ENCODE measurements around the gene RERG.

DNA sequence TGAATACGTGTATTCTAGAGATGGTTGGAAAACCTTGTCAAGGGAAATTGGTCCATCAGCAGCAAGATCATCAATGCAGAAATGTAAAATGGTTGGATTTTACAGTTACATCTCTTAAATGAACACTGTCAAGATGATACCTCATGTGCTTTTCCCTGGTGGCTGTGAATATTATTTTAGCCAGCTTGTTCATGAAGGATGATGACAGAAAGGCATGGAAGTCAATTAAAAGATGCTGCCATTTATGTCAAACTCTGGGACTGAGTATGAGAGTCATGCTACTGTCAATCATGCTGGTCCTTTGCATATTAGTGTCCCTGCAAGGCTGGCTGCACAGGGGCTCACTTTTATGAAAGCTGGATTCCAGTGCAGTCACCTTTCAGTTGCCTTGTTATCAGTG, 10.3 kb upstream of the RERG start:
- TF ChIP-seq, protein P1, sequence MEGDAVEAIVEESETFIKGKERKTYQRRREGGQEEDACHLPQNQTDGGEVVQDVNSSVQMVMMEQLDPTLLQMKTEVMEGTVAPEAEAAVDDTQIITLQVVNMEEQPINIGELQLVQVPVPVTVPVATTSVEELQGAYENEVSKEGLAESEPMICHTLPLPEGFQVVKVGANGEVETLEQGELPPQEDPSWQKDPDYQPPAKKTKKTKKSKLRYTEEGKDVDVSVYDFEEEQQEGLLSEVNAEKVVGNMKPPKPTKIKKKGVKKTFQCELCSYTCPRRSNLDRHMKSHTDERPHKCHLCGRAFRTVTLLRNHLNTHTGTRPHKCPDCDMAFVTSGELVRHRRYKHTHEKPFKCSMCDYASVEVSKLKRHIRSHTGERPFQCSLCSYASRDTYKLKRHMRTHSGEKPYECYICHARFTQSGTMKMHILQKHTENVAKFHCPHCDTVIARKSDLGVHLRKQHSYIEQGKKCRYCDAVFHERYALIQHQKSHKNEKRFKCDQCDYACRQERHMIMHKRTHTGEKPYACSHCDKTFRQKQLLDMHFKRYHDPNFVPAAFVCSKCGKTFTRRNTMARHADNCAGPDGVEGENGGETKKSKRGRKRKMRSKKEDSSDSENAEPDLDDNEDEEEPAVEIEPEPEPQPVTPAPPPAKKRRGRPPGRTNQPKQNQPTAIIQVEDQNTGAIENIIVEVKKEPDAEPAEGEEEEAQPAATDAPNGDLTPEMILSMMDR (IDR thresholded peaks at IDR 0.05): no peak
- TF ChIP-seq MAX (IDR thresholded peaks at IDR 0.05) (no peak), FOSB (CRISPR knock-in tag; IDR thresholded peaks at IDR 0.05) (no peak), SREBF2 (IDR thresholded peaks at IDR 0.05) (no peak), POLR2A (IDR thresholded peaks at IDR 0.05; ENCODE audit: low read length) (no peak), MAZ (IDR thresholded peaks at IDR 0.05; ENCODE audit: borderline replicate concordance, low read depth, low read length) (no peak), PHF8 (IDR thresholded peaks at IDR 0.05; ENCODE audit: borderline replicate concordance, low read depth) (no peak), EHF (CRISPR knock-in tag; IDR thresholded peaks at IDR 0.05) (no peak), EP300 (IDR thresholded peaks at IDR 0.05) (no peak), BHLHE40 (IDR thresholded peaks at IDR 0.05; ENCODE audit: low read depth, low read length) (no peak), CHD4 (IDR thresholded peaks at IDR 0.05; ENCODE audit: borderline replicate concordance) (no peak)

All from A549 (cell line).